ENCODE data around the gene RBP7.
A peak's percentile ranks its signal among the peaks of the same experiment; 100 is the strongest.

Gene RBP7

GRCh38 chr1:10057343-10057742, 60.3 kb downstream of the RBP7 start:
- no peak overlapping the region; the same call in 1 of the 2 replicates for H3K27ac ChIP-seq
- ChIA-PET POLR2A (ENCODE audit: low non-redundant PET) (no interaction called here), CTCF (interaction anchor here (1.2 kb wide), 1 partner anchor 107 kb away, joined by 4 read pairs; no protein-coding TSS in a partner anchor)
- DNase-seq (ENCODE audit: low spot score): no peak
- no peak for TF ChIP-seq CTCF (conservative IDR thresholded peaks at IDR 0.05; ENCODE audit: low read depth)

GRCh38 chr1:10057796-10058195, 60.8 kb downstream of the RBP7 start:
- peak overlapping the region; percentile 26; the same call in 1 of the 2 replicates for H3K27ac ChIP-seq
- no peak for DNase-seq (ENCODE audit: low spot score)
- POLR2A ChIA-PET (ENCODE audit: low non-redundant PET): no interaction called here
- CTCF ChIA-PET: interaction anchor here (1.2 kb wide), 1 partner anchor 108 kb away, joined by 4 read pairs; no protein-coding TSS in a partner anchor
- no peak for TF ChIP-seq CTCF (conservative IDR thresholded peaks at IDR 0.05; ENCODE audit: low read depth)

DNA sequence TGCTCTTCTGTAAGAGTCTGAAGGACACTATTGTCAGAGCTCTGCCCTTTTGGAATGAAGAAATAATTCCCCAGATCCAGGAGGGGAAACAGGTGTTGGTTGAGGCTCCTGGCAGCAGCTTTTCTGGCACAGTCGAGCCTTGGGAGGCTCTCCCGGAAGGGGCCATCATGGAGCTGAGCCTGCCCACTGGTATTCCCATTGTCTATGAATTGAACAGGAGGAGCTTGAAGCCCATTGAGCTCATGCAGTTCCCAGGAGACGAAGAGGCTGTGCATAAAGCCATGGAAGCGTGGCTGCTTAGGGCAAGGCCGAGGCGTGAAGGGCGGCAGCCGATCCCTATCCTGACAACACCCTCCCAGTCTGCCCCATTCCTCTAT, 62.3 kb downstream of the RBP7 start:
- ChIA-PET CTCF (no interaction called here), POLR2A (ENCODE audit: low non-redundant PET) (no interaction called here)
- DNase-seq (ENCODE audit: low spot score): no peak
- peak overlapping the region; percentile 30 for H3K27ac ChIP-seq
- no peak for TF ChIP-seq CTCF (conservative IDR thresholded peaks at IDR 0.05; ENCODE audit: low read depth)

- ChIA-PET POLR2A (ENCODE audit: low non-redundant PET) (no interaction called here), CTCF (interaction anchor here (0.6 kb wide), 1 partner anchor 110 kb away, joined by 3 read pairs; no protein-coding TSS in a partner anchor)
Observed at GRCh38 chr1:10060311-10061100, 63.5 kb downstream of the RBP7 start.

DNA sequence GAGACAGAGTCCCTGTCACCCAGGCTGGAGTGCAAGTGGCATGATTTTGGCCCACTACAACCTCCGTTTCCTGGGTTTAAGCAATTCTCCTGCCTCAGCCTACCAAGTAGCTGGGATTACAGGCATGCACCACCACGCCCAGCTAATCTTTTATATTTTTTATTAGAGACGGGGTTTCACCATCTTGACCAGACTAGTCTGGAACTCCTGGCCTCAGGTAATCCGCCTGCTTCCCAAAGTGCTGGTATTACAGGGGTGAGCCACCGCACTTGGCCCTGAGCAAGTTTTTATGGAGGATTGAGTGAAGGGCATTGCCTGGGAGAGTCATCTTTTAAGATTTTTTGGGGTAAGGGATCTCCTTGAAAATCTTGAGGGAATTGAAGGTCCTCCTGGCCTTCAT, 64.2 kb downstream of the RBP7 start:
- no peak for TF ChIP-seq CTCF (conservative IDR thresholded peaks at IDR 0.05; ENCODE audit: low read depth)
- peak overlapping the region; percentile 95 for H3K27ac ChIP-seq
- ChIA-PET POLR2A (ENCODE audit: low non-redundant PET) (no interaction called here), CTCF (no interaction called here)
- DNase-seq (ENCODE audit: low spot score): no peak

More at GRCh38 chr1:10060311-10061100, 63.5 kb downstream of the RBP7 start:
- TF ChIP-seq CTCF (conservative IDR thresholded peaks at IDR 0.05; ENCODE audit: low read depth): no peak
- no peak overlapping the region for H3K27ac ChIP-seq
- no peak for DNase-seq (ENCODE audit: low spot score)

DNA sequence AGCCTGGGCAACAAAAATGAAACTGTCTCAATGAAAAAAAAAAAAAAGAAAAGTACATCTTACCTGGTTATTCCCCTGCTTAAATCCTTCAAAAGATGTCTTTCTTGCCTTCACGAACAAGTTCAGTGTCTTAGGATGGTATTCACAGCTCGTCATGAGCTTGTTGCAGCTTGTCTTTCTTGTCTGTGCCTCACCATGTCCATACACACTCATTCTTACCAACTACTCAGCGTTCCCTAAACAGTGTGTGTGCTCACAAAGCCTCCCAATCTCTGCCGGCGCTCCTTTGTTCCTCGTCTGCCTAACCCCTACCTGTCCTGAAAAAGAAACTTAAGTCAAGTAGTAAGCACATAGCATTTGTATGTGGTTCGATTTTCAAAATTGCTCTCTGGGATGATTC, 66.8 kb downstream of the RBP7 start:
- peak; percentile 91 for DNase-seq (ENCODE audit: low spot score)
- TF ChIP-seq CTCF (conservative IDR thresholded peaks at IDR 0.05; ENCODE audit: low read depth): no peak
- ChIA-PET POLR2A (ENCODE audit: low non-redundant PET) (interaction anchor here (0.5 kb wide), 2 partner anchors 10 to 27 kb away, joined by 3 to 7 read pairs; no protein-coding TSS in a partner anchor), CTCF (interaction anchor here (0.6 kb wide), 1 partner anchor 44 kb away, joined by 3 read pairs; no protein-coding TSS in a partner anchor)
- H3K27ac ChIP-seq: peak overlapping the region; percentile 95

Data from RWPE1 (cell line).